ENCODE results near the gene ITIH3. TPM values are rescaled to one million over a fixed set of nuclear protein-coding genes. Genes with fewer than 3 reads are reported as not detected.

ITIH3 gene
- total and polyA plus RNA-seq, 10 of the 15 experiments (the other 5 are each of a cell fraction or from before 2014, with no cell fraction given): 0.07 to 0.17 (median 0.15) TPM; not detected in 7

DNA sequence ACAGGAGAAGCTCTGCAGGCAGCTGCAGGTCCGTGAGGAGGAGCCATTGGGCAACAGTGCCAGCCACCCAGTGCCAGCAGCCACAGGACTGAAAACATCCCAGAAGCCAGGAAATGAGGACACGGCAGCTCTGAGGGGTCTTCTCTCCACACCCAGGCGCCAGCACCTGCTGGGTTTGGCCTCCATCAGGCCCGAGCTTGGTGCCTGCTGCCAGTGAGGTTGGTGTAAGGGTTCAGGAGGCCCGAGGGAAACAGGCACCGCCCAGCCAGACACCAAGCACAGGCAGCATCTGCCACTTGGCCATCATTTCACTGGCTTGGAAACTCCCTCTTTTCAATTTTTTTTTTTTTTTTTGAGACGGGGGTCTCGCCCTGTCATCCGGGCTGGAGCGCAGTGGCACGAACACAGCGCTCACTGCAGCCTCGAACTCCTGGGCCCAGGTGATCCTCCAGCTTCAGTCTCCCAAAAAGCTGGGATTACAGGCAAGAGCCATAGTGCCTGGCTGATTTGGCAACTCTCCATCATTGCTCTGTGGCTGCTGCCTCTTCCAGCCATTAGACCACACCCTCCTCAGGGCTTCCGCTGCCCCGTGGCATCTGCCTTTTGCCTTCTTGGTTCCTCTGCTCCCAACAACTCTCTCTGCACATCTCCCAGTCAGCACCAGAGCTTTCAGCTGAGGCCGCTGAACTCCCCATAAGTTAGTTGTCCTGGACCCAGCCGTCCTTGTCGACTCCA, 1.5 kb upstream of the ITIH3 start (continued):
- TF ChIP-seq, protein P1, sequence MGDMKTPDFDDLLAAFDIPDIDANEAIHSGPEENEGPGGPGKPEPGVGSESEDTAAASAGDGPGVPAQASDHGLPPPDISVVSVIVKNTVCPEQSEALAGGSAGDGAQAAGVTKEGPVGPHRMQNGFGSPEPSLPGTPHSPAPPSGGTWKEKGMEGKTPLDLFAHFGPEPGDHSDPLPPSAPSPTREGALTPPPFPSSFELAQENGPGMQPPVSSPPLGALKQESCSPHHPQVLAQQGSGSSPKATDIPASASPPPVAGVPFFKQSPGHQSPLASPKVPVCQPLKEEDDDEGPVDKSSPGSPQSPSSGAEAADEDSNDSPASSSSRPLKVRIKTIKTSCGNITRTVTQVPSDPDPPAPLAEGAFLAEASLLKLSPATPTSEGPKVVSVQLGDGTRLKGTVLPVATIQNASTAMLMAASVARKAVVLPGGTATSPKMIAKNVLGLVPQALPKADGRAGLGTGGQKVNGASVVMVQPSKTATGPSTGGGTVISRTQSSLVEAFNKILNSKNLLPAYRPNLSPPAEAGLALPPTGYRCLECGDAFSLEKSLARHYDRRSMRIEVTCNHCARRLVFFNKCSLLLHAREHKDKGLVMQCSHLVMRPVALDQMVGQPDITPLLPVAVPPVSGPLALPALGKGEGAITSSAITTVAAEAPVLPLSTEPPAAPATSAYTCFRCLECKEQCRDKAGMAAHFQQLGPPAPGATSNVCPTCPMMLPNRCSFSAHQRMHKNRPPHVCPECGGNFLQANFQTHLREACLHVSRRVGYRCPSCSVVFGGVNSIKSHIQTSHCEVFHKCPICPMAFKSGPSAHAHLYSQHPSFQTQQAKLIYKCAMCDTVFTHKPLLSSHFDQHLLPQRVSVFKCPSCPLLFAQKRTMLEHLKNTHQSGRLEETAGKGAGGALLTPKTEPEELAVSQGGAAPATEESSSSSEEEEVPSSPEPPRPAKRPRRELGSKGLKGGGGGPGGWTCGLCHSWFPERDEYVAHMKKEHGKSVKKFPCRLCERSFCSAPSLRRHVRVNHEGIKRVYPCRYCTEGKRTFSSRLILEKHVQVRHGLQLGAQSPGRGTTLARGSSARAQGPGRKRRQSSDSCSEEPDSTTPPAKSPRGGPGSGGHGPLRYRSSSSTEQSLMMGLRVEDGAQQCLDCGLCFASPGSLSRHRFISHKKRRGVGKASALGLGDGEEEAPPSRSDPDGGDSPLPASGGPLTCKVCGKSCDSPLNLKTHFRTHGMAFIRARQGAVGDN (IDR thresholded peaks at IDR 0.05): no peak

DNA sequence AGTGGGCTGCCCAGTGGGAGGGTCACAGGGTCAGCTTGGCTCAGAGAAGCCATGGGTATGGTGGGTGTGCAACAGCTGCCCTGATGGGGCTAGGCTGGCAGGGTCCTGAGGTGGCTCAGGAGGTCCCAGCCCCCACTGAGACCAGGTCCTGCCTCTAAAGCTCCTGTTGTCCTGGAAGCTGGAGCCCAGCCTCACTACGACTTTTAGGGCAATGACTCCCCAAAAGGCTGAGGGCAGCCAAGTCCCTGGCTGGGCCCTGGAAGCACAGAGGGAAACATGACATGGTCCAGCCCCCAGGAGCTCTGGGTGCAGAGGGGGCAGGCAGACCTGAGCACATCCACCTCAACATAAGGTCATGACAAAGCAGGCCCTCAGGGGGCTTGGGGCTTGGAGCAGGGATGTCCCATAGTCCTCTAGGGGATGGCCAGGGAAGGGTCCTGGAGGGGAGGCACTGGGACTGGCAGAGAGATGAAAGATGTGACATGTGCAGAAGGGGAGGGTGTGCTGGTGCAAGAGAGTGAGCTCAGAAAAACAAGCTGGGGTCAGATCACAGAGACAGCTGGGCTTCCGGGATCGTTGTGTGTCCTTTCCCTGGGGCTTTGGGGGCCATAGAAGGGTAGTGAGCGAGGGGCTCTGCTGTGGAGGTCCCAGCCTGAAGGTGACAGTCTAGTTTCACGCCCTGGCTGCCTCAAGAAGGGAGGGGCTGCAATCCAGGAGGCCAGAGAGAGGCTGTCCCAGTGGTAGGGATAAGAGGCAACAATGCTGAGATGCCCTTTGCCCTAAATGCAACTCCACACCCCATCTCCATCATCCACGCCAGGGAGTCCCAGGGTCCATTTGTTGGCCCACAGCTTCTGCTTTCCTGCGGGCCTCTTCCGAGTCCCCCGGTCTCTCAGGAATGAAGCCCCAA, 639 bp upstream of the ITIH3 start:
- in situ Hi-C loops (cut with MboI) (no loop called here), intact Hi-C loops (cut with micrococcal nuclease; ENCODE audit: unreplicated experiment) (no loop called here)
- no peak overlapping the region for H3K27ac ChIP-seq (ENCODE audit: control insufficient read depth, insufficient read depth)
- ChIA-PET SMC1A (ENCODE audit: uncharacterized antibody, unreplicated experiment) (no interaction called here), RAD21 (ENCODE audit: unreplicated experiment) (interaction anchor here (1.3 kb wide), 1 partner anchor 15 kb away, joined by 4 read pairs; no protein-coding TSS in a partner anchor), CTCF (interaction anchor here (1.8 kb wide), 1 partner anchor 10 kb away, joined by 6 read pairs; no protein-coding TSS in a partner anchor), POLR2A (no interaction called here)
- H3K4me2 ChIP-seq (ENCODE audit: control insufficient read depth, insufficient read depth): no peak overlapping the region
- no TSS peak for BruUV-seq (replicated peaks)
- no peak for ATAC-seq
- no peak overlapping the region for H2AFZ ChIP-seq (ENCODE audit: control insufficient read depth, low read depth, low read length)
- no peaks in the 10 kb centered on the region for H3K9me3 ChIP-seq (replicated peaks; ENCODE audit: control insufficient read depth, insufficient read depth, low read length)
- H4K20me1 ChIP-seq (ENCODE audit: control insufficient read depth, insufficient read depth): no peaks in the 10 kb centered on the region
- no peak overlapping the region for H3K4me3 ChIP-seq
- DNase-seq (ENCODE audit: low read depth, low spot score): no peak
- no peaks in the 10 kb centered on the region; a peak in 1 of 4 replicates for H3K27me3 ChIP-seq (replicated peaks in 1 of 2; ENCODE audit: control insufficient read depth in 2 of 2, insufficient read depth in 2 of 2, low read length in 1 of 2)
- no peaks in the 10 kb centered on the region for H3K79me2 ChIP-seq (ENCODE audit: control insufficient read depth, insufficient read depth, low read length)
- no peak overlapping the region for H3K9ac ChIP-seq (ENCODE audit: control insufficient read depth, insufficient read depth, low read length)
- FAIRE-seq: no peak
- no peaks in the 10 kb centered on the region for H3K4me1 ChIP-seq (ENCODE audit: control insufficient read depth, insufficient read depth, low read length)
- no peaks in the 10 kb centered on the region for H3K36me3 ChIP-seq (ENCODE audit: control insufficient read depth in 2 of 2, insufficient read depth in 2 of 2, low read length in 1 of 2)
- WGBS (ENCODE audit: insufficient coverage, insufficient replicate concordance, low lambda C conversion rate, missing lambda C conversion rate): 51% methylated on average over 8 of the region's 9 CpGs
- TF ChIP-seq SMC3 (IDR thresholded peaks at IDR 0.05; ENCODE audit: borderline replicate concordance, low read length): no peak
- TF ChIP-seq, protein P2, sequence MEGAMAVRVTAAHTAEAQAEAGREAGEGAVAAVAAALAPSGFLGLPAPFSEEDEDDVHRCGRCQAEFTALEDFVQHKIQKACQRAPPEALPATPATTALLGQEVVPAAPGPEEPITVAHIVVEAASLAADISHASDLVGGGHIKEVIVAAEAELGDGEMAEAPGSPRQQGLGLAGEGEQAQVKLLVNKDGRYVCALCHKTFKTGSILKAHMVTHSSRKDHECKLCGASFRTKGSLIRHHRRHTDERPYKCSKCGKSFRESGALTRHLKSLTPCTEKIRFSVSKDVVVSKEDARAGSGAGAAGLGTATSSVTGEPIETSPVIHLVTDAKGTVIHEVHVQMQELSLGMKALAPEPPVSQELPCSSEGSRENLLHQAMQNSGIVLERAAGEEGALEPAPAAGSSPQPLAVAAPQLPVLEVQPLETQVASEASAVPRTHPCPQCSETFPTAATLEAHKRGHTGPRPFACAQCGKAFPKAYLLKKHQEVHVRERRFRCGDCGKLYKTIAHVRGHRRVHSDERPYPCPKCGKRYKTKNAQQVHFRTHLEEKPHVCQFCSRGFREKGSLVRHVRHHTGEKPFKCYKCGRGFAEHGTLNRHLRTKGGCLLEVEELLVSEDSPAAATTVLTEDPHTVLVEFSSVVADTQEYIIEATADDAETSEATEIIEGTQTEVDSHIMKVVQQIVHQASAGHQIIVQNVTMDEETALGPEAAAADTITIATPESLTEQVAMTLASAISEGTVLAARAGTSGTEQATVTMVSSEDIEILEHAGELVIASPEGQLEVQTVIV (IDR thresholded peaks at IDR 0.05; ENCODE audit: borderline replicate concordance, partially characterized antibody): no peak
- TF ChIP-seq JUNB (IDR thresholded peaks at IDR 0.05): no peak
- TF ChIP-seq CHD1 (IDR thresholded peaks at IDR 0.05; ENCODE audit: low read depth, low read length): no peak
- no peak for TF ChIP-seq SREBF2 (IDR thresholded peaks at IDR 0.05; ENCODE audit: low read length)
- TF ChIP-seq MXI1 (IDR thresholded peaks at IDR 0.05; ENCODE audit: low read depth, low read length): no peak
- TF ChIP-seq, protein P3, sequence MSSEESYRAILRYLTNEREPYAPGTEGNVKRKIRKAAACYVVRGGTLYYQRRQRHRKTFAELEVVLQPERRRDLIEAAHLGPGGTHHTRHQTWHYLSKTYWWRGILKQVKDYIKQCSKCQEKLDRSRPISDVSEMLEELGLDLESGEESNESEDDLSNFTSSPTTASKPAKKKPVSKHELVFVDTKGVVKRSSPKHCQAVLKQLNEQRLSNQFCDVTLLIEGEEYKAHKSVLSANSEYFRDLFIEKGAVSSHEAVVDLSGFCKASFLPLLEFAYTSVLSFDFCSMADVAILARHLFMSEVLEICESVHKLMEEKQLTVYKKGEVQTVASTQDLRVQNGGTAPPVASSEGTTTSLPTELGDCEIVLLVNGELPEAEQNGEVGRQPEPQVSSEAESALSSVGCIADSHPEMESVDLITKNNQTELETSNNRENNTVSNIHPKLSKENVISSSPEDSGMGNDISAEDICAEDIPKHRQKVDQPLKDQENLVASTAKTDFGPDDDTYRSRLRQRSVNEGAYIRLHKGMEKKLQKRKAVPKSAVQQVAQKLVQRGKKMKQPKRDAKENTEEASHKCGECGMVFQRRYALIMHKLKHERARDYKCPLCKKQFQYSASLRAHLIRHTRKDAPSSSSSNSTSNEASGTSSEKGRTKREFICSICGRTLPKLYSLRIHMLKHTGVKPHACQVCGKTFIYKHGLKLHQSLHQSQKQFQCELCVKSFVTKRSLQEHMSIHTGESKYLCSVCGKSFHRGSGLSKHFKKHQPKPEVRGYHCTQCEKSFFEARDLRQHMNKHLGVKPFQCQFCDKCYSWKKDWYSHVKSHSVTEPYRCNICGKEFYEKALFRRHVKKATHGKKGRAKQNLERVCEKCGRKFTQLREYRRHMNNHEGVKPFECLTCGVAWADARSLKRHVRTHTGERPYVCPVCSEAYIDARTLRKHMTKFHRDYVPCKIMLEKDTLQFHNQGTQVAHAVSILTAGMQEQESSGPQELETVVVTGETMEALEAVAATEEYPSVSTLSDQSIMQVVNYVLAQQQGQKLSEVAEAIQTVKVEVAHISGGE (CRISPR knock-in tag; IDR thresholded peaks at IDR 0.05): no peak
- no peak for TF ChIP-seq NR2C2 (IDR thresholded peaks at IDR 0.05; ENCODE audit: borderline replicate concordance, control insufficient read depth, insufficient read length, low read depth)
